OCI-LY3 (cell line): ENCODE measurements around the gene A4GALT.
"Not testable (repeated sequence)": the region's sequence is repeated elsewhere in the genome, so short reads cannot be mapped to it uniquely, and the experiment has no call there.

Experiments
- H2AFZ ChIP-seq: fragments of 200-600, 300-600 bp; shearing (Covaris generic); 2 replicates; pipeline ENCODE4 v1.6.0; 2014; ENCODE audit warnings: antibody characterized with exemption, low read depth, low read length
- H3K27ac ChIP-seq: fragments of 200-600, 300-600 bp; sonication (generic); 2 replicates; pipeline ENCODE4 v1.5.1; 2014; ENCODE audit warnings: mild to moderate bottlenecking, low read length, moderate library complexity, mixed read lengths
- H3K27me3 ChIP-seq: fragments of 200-600, 300-600 bp; sonication (generic); 2 replicates; pipeline ENCODE4 v1.6.1; 2014; ENCODE audit warnings: low read depth, low read length, mixed read lengths
- H3K36me3 ChIP-seq: fragments of 200-600, 300-600 bp; sonication (generic); replicated peaks from 2 replicates; pipeline ENCODE3; 2014; ENCODE audit warnings: low read depth, low read length, mixed read lengths
- H3K4me1 ChIP-seq: fragments of 300-600, 200-600 bp; sonication (generic); 2 replicates; pipeline ENCODE4 v1.6.1; 2014; ENCODE audit warnings: low read length, mixed read lengths
- H3K4me2 ChIP-seq: fragments of 200-600, 300-600 bp; sonication (generic); 2 replicates; pipeline ENCODE4 v1.6.1; 2014; ENCODE audit warnings: low read length, mixed read lengths
- H3K4me3 ChIP-seq: fragments of 300-600, 200-600 bp; sonication (generic); 2 replicates; pipeline ENCODE4 v1.5.1; 2014; ENCODE audit warnings: antibody characterized with exemption, mild to moderate bottlenecking, low read length, moderate library complexity
- H3K79me2 ChIP-seq: fragments of 300-600, 200-600 bp; shearing (Covaris generic); 2 replicates; pipeline ENCODE4 v1.6.1; 2014; ENCODE audit warnings: mild to moderate bottlenecking, low read length, mixed read lengths
- H3K9ac ChIP-seq: fragments of 300-600, 200-600 bp; shearing (Covaris generic); 2 replicates; pipeline ENCODE4 v1.6.0; 2014; ENCODE audit warnings: mild to moderate bottlenecking, low read length, moderate library complexity
- H3K9me3 ChIP-seq: fragments of 200-600, 300-600 bp; shearing (Covaris generic); 2 replicates; pipeline ENCODE4 v1.6.1; 2014; ENCODE audit warnings: low read length, mixed read lengths; ENCODE audit not compliant: insufficient read depth
- H4K20me1 ChIP-seq: fragments of 200-600, 300-600 bp; sonication (generic); 2 replicates; pipeline ENCODE4 v1.6.1; 2016; ENCODE audit warnings: low read length, mixed read lengths; ENCODE audit not compliant: insufficient read depth
- EZH2phosphoT487 ChIP-seq: fragments of 200-600 bp; shearing (Covaris generic); IDR thresholded peaks from 2 replicates; pipeline ENCODE4 v1.6.1; 2018; ENCODE audit warnings: antibody characterized with exemption, mixed run types, low read depth
- TF ChIP-seq, protein P1 (sequence below): fragments of 200-600, 300-600 bp; sonication (generic); IDR thresholded peaks from 2 replicates; pipeline ENCODE4 v1.5.1; 2014; ENCODE audit warnings: antibody characterized with exemption, low read length, low read depth

Gene A4GALT

DNA sequence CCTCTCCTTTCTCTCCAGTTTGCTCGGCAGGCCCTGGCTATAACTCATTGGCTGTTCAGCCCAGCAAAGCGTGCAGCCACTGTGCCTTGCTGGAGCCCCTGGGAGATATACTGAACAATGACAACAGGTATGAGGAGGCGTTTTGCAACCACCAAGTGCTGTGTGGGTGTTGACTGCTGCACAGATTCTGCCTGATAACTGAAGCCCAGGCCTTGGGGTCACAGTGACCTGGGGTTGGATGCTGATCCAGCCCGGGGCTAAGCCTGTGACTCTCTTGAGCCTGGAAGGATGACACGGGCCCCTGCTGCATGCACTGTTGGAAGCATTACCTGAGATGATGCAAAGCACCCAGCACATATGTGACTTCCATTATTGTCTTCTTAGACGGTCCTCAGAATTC lies 13.7 kb upstream of the A4GALT start:
- H3K4me2 ChIP-seq: no peak overlapping the region
- peaks cover 8% of the 10 kb centered on the region; the same call in 1 of the 2 replicates for H3K27me3 ChIP-seq
- no peak overlapping the region for H3K27ac ChIP-seq
- no peaks in the 10 kb centered on the region for H3K4me1 ChIP-seq
- no peaks in the 10 kb centered on the region for H3K79me2 ChIP-seq
- H3K9me3 ChIP-seq: no peaks in the 10 kb centered on the region
- no peak for TF ChIP-seq EZH2phosphoT487
- TF ChIP-seq, protein P1, sequence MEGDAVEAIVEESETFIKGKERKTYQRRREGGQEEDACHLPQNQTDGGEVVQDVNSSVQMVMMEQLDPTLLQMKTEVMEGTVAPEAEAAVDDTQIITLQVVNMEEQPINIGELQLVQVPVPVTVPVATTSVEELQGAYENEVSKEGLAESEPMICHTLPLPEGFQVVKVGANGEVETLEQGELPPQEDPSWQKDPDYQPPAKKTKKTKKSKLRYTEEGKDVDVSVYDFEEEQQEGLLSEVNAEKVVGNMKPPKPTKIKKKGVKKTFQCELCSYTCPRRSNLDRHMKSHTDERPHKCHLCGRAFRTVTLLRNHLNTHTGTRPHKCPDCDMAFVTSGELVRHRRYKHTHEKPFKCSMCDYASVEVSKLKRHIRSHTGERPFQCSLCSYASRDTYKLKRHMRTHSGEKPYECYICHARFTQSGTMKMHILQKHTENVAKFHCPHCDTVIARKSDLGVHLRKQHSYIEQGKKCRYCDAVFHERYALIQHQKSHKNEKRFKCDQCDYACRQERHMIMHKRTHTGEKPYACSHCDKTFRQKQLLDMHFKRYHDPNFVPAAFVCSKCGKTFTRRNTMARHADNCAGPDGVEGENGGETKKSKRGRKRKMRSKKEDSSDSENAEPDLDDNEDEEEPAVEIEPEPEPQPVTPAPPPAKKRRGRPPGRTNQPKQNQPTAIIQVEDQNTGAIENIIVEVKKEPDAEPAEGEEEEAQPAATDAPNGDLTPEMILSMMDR: no peak
- H3K9ac ChIP-seq: no peak overlapping the region
- H2AFZ ChIP-seq: no peak overlapping the region
- no peaks in the 10 kb centered on the region for H3K36me3 ChIP-seq
- no peaks in the 10 kb centered on the region for H4K20me1 ChIP-seq
- H3K4me3 ChIP-seq: no peak overlapping the region

DNA sequence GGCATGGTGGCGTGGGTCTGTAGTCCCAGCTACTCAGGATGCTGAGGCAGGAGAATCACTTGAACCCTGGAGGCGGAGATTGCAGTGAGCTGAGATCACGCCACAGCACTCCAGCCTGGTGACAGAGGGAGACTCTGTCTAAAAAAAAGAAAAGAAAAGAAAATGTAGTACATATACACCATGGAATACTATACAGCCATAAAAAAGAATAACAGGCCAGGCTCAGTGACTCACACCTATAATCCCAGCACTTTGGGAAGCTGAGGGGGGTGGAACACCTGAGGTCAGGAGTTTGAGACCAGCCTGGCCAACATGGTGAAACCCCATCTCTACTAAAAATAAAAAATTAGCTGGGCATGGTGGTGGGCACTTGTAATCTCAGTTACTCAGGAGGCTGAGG lies 12.7 kb upstream of the A4GALT start:
- not testable (repeated sequence) for H3K9ac ChIP-seq, H3K9me3 ChIP-seq, H3K4me1 ChIP-seq, H2AFZ ChIP-seq, H3K4me2 ChIP-seq, H4K20me1 ChIP-seq, H3K27ac ChIP-seq, H3K27me3 ChIP-seq, H3K36me3 ChIP-seq, H3K79me2 ChIP-seq, H3K4me3 ChIP-seq

DNA sequence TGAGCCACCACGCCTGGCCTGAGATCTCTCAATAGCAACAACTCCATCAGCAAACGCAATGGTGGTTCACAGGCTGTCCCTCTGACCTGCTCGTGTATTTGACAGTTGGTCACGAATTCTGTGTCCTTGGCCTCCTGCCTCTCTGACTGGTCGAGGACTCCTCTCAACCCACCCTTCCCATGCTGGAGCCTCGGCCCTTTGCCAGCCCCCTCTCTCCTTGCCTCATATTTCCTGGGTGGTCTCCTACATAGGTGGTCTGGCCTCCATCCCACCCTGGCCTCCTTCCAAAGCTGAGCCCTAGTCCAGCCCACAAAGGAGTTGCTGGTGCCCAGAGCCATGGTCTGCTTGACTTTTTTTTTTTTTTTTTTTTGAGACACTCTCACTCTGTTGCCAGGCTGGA lies 11.4 kb upstream of the A4GALT start:
- Histone ChIP-seq H4K20me1 (no peaks in the 10 kb centered on the region), H3K27ac (no peak overlapping the region), H3K4me3 (no peak overlapping the region), H3K4me2 (no peak overlapping the region), H2AFZ (no peak overlapping the region), H3K9ac (no peak overlapping the region), H3K36me3 (no peaks in the 10 kb centered on the region), H3K79me2 (no peaks in the 10 kb centered on the region), H3K9me3 (no peaks in the 10 kb centered on the region), H3K27me3 (0 out of 2 replicates have a peak, but pooled peaks cover 7% of the 10 kb centered on the region), H3K4me1 (no peaks in the 10 kb centered on the region)
- no peak for TF ChIP-seq EZH2phosphoT487
- TF ChIP-seq, protein P1: no peak

DNA sequence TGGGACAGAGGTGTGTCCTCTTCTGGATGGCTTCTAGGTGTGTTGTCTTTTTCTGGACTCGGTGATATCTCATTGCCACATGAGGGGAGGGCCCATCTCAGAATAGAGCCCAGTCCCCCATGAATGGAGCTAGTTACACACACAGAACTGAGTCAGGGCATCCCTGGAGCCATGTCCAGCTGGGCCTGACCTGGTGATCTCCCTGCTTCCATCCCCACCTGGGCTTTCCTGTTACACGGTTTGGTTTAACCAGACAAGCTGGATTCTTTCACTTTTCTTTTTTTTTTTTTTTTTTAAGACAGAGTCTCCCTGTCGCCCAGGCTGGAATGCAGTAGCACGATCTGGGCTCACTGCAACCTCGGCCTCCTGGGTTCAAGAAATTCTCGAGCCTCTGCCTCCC lies 6.1 kb upstream of the A4GALT start:
- Histone ChIP-seq H3K9me3 (no peaks in the 10 kb centered on the region), H3K4me3 (no peak overlapping the region), H3K27me3 (0 out of 2 replicates have a peak, but pooled peaks cover 2% of the 10 kb centered on the region), H3K27ac (no peak overlapping the region), H4K20me1 (no peaks in the 10 kb centered on the region), H3K4me2 (no peak overlapping the region), H3K9ac (no peak overlapping the region), H3K36me3 (no peaks in the 10 kb centered on the region), H3K4me1 (peaks cover 6% of the 10 kb centered on the region; the same call in 1 of the 2 replicates), H2AFZ (no peak overlapping the region), H3K79me2 (no peaks in the 10 kb centered on the region)
- TF ChIP-seq EZH2phosphoT487: no peak
- TF ChIP-seq, protein P1: no peak
